HG03095 (cell line): Measurements from ENCODE around the gene UBAP1.
"Not testable (repeated sequence)": the region's sequence is repeated elsewhere in the genome, so short reads cannot be mapped to it uniquely, and the experiment has no call there.

Source experiments
- ATAC-seq: cut with Tn5 transposase; IDR thresholded peaks from one replicate; pipeline ENCODE4 v1.9.1; 2021; ENCODE audit warnings: moderate library complexity; ENCODE audit not compliant: unreplicated experiment

The UBAP1 gene

DNA sequence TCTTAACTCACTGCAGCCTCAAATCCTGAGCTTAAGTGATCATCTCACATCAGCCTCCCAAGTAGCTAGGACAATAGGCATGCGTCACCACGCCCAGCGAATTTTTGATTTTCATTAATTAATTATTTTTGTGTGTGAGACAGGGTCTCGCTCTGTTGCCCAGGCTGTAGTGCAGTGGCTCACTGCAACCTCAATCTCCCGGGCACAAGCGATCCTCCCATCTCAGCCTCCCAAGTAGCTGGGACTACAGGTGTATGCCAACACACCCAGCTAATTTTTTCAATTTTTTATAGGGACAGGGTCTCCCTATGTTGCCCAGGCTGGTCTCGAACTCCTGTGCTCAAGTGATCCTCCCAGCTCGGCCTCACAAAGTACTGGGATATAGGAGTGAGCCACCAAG lies 41.4 kb downstream of the UBAP1 start:
- ATAC-seq: no peak

DNA sequence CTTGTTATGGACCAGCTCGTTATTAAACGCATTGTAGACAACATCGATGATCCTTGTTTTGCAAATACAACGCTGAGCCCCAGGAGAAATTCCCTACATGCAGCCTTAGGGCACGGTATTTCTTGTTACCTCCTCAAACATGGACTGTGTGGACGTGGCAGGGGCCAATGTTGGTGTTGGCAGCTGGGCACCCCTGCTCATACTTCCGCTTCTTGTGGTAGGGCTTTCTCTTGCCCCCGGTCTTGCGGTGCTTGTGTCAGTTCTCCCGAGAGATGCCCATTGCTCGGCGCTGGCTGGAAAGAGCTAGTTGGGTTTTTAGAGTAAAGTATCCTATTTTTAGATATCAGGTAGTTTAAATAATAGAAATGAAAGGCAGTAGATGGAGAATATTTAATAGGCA lies 45.5 kb downstream of the UBAP1 start:
- ATAC-seq: no peak

DNA sequence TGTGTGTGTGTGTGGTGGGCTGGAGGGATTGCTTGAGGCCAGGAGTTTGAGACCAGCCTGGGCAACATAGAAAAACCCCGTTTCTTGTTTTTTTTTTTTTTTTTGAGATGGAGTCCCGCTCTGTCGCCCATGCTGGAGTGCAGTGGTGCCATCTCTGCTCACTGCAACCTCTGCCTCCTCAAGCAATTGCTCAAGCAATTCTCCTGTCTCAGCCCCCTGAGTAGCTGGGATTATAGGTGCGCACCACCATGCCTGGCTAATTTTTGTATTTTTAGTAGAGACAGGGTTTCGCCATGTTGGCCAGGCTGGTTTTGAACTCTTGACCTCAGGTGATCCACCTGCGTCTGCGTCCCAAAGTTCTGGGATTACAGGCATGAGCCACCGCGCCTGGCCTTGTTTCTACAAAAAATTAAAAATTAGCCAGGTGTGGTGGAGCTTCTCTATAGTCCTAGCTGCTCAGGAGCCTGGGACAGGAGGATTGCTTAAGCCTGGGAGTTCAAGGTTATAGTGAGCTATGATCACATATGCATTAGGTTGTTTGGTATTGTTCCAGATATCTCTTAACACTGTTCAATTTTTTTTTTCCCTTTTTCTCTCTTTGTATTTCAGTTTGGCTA lies 47.4 kb downstream of the UBAP1 start:
- not testable (repeated sequence) for ATAC-seq

DNA sequence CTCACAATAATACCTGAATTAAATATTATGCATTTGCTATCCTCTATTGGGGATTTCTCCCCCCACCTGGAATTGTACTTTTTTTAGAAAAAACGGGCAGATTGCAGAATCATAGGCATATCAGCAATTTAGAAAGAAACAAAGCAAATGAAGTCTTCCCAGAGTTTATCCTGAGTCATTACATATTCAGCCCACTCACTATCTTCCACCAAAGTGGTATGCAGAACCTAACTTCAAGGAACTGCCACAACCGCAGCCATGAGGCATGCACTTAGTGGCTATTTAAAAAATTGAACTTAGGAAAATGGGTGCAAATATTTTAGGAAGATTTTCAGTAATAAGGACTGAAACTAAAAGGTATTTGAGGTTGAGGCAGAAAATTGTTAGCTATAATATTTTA lies 48.6 kb downstream of the UBAP1 start:
- ATAC-seq: no peak

DNA sequence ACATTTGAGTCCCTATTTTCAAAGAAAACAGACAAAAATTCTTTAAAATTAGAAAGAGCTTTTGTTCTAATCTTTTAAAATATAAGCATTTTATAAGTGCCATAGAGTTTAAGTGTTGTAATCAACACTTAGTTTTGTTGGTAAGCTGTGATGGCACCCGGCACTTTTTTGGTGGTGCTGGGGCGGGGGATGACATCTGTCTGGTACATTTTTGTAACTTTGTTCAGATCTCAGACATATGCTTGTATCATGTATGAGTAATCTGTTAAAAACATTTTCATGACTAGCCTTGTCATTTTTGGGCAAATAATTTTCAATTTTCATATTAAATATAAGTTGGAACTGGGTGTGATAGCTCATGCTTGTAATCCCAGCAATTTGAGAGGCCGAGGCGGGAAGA lies 51.7 kb downstream of the UBAP1 start:
- no peak for ATAC-seq

DNA sequence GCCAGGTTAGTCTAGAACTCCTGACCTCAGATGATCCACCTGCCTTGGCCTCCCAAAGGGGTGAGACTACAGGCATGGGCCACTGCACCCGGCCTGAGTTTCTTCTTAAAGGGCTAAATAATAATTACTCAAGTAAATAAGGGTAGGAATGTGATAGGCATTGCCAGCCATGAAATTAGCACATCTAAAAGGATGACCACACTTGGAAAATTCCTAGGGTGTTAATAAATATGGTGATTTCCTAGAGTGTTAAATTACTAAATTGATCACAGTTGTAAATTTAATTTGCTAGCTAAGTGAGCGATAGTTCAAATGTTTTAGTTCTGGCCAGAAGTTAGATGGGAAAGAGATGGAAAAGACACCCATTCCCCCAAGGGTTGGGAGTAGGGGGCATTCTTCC lies 53.4 kb downstream of the UBAP1 start:
- ATAC-seq: no peak

DNA sequence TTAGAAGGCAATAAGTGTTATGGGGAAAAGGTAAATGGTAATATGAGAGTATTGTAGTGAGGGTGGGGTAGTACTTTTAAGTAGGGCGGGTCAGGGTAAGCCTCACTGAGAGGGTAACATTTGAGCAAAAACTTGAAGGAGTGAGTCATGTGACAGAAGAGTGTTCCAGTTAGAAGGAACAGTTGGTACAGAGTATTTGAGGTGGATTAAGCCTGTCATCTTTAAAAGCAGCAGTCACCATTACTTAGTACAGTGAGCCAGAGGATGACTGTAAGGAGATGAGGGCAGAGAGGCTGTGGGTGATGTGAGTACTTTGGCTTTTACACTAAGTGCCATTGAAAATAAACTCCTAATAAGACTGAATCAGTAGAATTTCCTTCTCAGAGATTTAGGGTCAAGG lies 54.8 kb downstream of the UBAP1 start:
- ATAC-seq: no peak

DNA sequence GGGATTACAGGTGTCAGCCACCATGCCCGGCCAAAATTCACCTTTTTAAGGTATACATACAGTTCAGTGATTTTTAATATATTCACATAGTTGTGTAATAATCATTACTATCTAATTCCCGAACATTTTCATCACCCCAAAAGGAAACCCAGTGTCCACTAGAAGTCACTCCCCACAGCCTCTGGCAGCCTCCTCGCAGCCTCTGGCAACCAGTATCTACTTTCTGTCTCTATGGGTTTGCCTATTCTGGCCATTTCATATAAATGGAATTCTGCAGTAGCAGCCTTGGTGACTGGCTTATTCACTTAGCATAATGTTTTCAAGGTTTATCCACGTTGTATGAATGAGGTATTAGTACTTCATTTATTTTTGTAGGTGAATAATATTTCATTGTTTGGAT lies 59.0 kb downstream of the UBAP1 start:
- no peak for ATAC-seq

DNA sequence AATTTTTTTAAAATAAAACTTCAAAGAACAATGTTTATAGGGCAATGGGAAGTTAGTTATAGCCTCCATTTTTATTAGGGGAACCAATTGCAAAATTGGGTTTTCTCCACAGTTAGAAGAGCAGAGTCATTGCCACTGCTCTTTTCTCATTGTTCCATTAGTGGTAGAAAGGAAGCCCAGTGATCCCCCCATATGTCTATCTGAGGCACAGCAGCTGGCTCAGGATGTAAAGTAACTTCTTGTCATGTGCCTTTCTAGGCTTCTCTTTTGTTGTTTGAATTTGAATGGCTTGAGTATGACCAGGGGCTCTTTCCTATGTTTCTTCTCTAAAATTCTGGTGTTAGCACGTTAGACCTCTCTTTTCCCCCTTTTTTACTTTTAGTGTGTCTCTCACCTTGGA lies 61.2 kb downstream of the UBAP1 start:
- ATAC-seq: no peak

DNA sequence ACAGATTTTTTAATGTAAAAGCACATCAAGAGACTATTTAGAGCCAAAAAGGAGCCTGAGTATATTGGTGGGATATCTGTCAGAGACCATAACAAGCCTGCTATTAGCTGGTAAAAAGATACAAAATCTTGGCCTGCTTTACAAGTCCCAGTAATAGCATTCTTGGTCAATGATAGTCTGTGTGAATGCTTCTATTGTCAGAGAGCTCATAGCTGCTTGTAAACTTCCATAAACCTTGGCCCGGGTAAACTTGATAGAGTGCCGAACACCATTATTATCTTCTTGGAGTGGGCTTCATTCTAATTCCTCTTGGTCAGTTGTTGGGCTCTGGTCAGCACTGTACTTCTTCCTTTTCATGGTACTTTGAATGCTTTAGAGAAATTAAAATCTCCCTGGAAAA lies 64.0 kb downstream of the UBAP1 start:
- no peak for ATAC-seq

DNA sequence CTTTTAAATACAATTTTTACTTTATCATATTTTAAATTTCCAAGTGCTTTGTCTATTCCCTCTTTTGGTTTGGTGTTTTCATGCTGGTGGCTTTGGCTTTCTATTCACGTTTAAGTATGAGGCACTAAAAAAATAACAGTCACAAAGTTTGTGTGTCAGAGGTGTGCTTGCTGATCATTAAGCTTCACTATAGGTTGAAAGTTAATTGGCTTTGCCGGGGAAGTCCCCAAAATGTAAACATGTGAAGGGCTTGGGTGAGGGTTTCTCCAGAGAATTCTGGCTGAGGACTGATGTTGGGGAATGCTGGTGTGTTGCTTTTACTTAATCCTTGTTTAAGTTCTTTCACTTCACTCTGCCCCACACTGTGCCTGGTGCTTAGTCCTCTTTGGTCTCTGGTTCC lies 66.4 kb downstream of the UBAP1 start:
- not testable (repeated sequence) for ATAC-seq

DNA sequence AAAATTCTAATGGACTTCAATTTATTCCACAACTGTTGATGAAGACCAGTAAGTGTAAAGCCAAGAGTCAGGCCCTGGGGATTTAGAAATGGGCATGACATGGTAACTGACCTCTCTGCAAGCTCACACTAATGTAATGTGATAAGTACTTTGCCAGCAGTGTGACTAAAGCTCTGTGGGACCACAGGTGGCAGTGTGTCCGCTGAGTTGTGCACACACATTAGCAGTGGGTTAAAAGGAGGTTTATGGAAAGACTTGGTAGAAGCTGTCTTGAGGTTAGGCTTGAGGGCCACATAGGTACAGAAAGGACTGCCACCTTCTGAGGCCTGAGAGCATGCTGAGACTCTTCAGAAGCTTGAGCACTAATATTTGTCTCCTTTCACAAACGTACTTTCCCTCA lies 67.6 kb downstream of the UBAP1 start:
- no peak for ATAC-seq

DNA sequence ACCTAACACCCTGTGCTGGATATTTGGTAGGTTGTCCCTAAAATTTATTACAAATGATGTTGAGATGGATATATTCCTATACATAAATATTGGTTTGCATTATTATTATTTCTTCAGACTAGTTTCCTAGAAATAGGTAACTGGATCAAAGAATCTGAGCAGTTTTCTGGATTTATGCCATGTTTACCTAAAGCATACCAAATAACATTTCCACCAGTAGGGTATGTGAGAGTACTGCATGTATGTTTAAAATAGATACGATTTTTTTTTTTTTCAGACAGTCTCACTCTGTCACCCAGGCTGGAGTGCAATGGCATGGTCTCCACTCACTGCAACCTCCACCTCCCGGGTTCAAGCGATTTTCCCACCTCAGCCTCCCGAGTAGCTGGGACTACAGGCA lies 68.9 kb downstream of the UBAP1 start:
- not testable (repeated sequence) for ATAC-seq

DNA sequence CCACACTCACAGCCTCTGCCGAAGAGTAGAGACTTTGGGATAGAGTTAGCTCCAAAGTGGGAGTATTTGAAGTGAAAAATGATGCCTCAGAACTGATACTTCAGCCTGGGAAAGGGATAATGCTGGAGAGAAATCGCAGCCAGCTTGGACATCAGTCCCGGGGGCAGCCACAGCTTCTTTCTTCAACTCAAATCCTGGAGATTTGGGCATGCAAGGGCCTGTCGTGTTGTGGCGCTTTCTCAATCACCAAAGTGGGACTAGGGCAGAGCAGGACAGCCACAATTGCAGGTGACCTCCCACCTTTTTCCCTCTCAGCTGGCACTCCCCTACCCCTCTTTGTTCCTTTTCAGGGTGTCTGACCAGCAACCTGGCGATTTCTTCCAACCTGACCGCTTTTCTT lies 70.4 kb downstream of the UBAP1 start:
- no peak for ATAC-seq

DNA sequence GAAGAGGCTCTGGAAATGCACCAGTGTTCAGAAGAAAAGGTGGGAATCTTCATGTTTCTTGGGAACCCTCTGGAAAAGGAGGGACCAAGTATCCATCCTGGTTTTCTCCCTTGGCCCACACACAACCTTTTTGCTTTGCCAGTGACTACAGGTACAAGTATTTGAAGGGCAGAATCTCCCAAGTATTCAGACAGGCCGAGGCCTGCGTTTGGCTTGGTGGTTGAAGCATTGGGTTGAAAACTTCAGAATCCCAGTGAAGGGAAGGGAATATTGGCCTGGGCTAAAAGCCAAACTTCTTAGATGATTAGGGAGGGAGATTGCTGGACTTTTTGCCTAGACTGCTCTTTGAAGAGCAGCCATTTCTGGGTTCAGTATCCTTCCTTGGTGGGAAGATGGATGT lies 71.9 kb downstream of the UBAP1 start:
- ATAC-seq: no peak

DNA sequence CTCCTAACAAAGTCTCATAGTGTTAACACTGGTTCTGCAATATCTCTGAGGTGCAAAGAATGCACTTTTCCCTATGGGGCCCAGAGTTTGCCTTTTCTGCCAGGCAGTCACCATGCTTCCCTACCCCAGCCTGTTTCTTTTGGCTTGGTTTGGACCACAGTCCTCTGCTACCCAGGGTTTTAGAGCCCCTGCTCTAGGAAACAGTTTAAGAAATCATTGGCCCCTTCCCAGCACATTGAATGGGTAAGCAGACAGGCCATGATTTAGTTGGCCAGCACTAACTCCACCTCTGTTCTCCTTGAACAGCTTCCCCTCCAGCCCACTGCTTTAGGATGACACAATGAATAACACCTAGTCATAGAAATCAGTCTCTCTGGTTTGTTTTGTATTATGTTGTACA lies 73.2 kb downstream of the UBAP1 start:
- no peak for ATAC-seq

DNA sequence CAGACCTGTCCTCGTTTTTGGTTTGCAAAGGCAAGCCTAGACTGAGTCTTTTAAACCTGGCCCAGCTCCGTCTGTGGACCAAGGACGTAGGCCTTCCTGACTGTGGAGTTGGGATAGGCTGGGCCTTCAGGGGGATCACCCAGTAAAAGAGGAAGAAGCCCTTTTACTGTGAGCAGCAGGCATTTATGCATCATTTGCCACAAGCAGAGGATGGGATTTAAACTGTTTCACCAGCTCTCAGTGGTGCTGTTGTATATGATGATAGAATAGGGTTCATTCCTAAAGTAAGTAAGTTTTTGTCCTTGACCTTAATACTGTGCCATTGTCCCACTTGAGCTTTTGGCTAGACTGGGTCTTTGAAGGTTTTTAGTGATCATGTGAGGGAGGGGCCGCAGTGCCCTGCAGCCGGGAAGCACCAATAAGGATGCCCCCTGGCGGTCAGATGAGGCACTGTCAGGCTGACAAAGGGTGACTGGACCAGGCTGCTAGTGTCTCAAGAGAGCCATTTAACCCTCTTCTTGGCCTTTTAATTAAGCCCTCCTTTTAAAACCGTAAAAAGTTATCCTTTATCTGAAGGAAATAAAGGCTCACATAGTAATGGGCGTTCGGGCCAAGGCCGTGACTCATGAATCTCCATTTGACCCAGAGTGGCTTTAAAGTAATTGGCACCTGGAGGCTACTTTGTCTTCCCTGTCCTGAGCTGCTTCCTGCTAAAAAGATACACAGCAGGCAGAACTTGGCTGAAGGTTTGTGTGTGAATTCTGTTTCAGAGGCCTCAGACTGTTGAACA lies 74.0 kb downstream of the UBAP1 start:
- no peak for ATAC-seq

DNA sequence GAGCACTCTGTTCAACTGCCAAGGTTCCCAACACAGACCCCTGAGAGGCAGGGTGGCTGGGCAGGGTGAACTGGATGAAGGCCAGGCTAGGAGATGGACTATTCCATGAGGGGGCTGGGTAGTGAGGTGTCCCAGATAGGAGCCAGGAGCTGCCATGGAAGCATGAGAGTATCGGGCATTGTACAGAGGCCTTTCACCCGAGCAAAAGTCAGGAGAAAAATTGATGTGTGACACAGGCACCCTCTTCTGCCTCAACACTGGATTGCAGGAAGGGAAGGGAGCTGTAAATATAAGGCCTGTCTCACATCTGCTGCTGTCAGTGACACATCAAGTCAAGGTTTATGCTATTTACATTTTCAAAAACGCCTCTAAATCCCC lies 74.6 kb downstream of the UBAP1 start:
- no peak for ATAC-seq

DNA sequence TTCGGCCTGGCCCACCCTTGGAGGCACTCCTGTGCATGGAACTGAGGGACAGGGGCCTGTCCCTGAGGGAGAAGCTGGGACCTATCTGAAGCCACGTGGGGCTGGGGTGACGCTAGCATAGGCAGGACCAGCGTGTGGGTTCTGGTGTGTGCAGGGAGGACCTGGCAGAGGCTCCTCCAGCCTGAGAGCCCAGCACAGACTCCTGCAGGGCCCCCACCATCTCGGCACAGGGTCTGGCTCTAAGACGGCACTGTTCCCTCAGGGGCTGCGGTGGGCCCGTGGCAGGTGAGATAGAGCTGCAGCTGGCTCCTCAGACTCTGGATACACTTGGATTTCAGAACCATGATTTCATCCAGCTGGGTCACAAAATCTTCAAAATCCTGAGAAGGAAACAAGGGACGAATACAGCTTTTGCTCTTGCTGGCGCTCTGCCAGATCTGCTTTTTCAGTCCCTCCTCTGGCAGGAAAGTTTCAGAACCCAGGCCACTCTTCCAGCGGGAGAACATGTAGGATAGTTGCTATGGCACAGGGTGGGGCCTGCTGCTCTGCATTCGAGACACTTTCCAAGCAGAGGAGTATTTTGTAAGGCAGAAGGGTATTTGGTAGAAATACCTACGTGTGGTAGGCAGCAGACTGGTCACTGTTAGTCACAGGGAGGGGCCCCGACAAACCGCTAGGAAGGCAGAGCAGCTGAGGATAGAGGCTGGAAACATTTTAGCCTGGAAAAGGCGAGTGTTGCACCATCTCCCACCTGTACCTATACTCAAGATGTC lies 75.5 kb downstream of the UBAP1 start:
- ATAC-seq: no peak

DNA sequence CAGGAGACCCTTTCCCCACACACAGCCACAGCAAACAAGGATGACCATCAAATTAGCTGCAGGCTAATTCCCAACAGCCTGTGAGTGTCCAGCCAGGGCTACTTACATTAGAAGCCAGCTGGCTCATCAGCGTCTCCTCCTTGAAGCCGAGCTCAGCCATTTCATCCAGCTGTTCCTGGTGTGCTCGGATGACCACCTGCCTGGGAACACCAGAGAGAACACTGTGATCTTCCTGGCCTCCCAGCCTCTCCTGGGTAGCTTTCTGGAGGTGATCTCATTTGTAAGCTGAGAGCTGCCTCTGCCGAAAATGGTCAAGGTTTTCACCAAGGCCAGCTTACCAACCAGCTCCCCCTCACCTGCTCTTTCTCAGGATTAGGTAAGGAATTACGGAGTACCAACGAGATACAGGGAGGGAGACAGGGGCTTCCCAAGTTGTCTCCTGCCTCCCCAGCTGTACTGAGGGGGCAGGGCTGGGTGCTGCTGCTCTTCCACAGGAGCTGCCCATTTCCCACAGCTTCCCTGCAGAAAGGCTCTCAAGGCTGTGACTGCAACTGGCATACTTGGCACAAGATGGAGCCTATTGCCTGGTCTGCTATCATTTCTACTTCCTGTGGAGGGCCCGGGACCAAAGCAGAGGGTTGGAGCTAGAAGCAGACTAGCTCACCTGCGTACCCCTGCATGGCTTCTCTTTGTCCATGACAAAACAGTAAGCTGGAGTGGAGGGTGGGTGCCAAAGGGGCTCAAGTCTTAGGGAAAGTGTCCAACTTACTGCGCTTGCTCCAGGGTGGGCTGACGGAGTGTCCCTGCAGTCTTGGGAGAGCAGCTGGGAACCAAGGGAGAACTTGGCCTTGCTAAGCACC lies 76.4 kb downstream of the UBAP1 start:
- no peak for ATAC-seq

DNA sequence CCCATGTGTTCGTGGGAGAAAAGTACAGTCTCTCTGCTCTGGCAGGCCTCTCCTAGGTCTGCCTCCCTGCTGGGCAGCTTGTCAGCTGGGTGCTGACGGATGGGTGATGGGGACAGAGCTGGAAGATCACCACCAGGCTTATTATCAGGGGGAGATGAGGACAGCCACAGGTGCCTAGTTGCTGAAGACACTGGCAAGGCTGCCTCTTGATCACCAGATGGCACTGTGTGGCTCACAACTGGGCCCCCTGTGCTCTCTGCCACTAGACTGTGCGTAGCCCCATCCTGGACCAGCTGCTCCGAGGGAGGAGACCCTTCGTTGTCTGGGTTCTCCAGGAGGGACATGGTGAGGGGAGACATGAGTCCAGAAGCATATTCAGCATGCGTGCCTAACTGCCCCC lies 77.3 kb downstream of the UBAP1 start:
- no peak for ATAC-seq
